Measurements from ENCODE around the gene MLIP.

GRCh38 chr6:54134935-54135334 lies 23.7 kb downstream of the MLIP start:
- TF ChIP-seq ZNF384 (IDR thresholded peaks at IDR 0.05): no peak
- TF ChIP-seq PKNOX1 (IDR thresholded peaks at IDR 0.05): no peak
- TF ChIP-seq FOXA1 (IDR thresholded peaks at IDR 0.05): no peak
- TF ChIP-seq TARDBP (IDR thresholded peaks at IDR 0.05): no peak
- no peak for TF ChIP-seq SUZ12 (IDR thresholded peaks at IDR 0.05)
- no peak for TF ChIP-seq SP1 (IDR thresholded peaks at IDR 0.05)
- TF ChIP-seq ELF4 (IDR thresholded peaks at IDR 0.05): no peak
- no peak for TF ChIP-seq NFRKB (IDR thresholded peaks at IDR 0.05)
- TF ChIP-seq L3MBTL2 (conservative IDR thresholded peaks at IDR 0.05): no peak
- TF ChIP-seq FOXK2 (IDR thresholded peaks at IDR 0.05): no peak
- TF ChIP-seq BHLHE40 (IDR thresholded peaks at IDR 0.05; ENCODE audit: borderline replicate concordance): no peak
- TF ChIP-seq ARNT (IDR thresholded peaks at IDR 0.05): no peak
